ENCODE measurements around the gene INPP4B. TPM values are rescaled to one million over a fixed set of nuclear protein-coding genes. Genes with fewer than 3 reads are reported as not detected.
A peak's percentile ranks its signal among the peaks of the same experiment; 100 is the strongest.
"Not testable (repeated sequence)": the region's sequence is repeated elsewhere in the genome, so short reads cannot be mapped to it uniquely, and the experiment has no call there.

INPP4B gene
- total and polyA plus RNA-seq, 3 donors from 2014 or later, result 23.2 to 64.5 (median 55.2) TPM

DNA sequence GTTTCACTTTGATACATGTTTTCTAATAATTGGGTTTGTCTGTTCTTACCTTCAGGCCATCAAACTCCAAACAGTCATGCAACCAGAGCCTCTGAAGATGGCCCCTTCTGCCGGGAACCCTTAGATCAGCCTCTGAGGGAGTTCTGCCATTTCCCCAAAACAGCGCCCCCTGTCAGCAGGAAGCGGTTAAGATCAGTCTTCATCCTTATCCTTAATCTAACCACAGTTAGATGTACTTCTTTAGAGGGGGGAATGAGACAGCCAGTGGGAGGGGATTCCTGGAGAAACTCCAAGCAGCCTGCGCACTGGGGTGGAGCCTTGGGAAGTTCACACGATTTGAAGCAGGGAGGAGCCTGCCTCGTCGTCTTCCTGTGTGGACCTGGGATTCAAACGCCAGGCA lies 185.4 kb downstream of the INPP4B start:
- TF ChIP-seq, protein P1, sequence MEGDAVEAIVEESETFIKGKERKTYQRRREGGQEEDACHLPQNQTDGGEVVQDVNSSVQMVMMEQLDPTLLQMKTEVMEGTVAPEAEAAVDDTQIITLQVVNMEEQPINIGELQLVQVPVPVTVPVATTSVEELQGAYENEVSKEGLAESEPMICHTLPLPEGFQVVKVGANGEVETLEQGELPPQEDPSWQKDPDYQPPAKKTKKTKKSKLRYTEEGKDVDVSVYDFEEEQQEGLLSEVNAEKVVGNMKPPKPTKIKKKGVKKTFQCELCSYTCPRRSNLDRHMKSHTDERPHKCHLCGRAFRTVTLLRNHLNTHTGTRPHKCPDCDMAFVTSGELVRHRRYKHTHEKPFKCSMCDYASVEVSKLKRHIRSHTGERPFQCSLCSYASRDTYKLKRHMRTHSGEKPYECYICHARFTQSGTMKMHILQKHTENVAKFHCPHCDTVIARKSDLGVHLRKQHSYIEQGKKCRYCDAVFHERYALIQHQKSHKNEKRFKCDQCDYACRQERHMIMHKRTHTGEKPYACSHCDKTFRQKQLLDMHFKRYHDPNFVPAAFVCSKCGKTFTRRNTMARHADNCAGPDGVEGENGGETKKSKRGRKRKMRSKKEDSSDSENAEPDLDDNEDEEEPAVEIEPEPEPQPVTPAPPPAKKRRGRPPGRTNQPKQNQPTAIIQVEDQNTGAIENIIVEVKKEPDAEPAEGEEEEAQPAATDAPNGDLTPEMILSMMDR (IDR thresholded peaks at IDR 0.05), result no peak
- TF ChIP-seq POLR2A (IDR thresholded peaks at IDR 0.05), result no peak
- WGBS, 2 donors, result 64 to 65% methylated on average over 8 of the region's 8 CpGs
- no peaks in the 10 kb centered on the region for H3K36me3 ChIP-seq (ENCODE audit: low read depth, missing control alignments)
- no peaks in the 10 kb centered on the region for H3K9me3 ChIP-seq
- H3K4me1 ChIP-seq, result no peaks in the 10 kb centered on the region
- H3K27ac ChIP-seq, result no peak overlapping the region
- no peaks in the 10 kb centered on the region for H3K27me3 ChIP-seq
- H3K4me3 ChIP-seq, result no peak overlapping the region
- intact Hi-C loops (cut with DNase I; ENCODE audit: low total_unique reads), result no loop called here
- DNase-seq, result peak; percentile 26

DNA sequence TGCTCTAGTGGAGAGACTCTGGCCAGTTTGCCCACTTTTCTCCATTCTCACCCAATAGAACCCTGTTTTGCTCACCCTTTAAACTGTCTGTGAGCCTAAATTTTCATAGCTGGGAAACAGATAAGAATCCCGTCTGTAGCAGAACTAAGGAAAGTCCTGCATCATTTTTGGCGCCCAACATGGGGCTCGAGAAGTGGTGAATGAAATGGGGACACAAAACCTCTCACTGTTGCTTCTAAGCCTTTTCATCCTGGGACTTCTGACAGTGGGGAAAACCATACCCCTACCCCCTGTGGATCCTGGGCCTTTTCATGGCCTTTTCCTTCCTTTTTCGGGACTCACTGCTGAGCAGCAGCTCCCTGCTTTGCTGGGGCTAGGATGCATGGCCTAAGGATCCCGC lies 189.9 kb downstream of the INPP4B start:
- H3K9me3 ChIP-seq, result no peaks in the 10 kb centered on the region
- no peak for TF ChIP-seq POLR2A (IDR thresholded peaks at IDR 0.05)
- no peak overlapping the region for H3K27ac ChIP-seq
- 87 to 91% methylated on average over 5 of the region's 5 CpGs for WGBS, 2 donors
- H3K4me1 ChIP-seq, result no peaks in the 10 kb centered on the region
- H3K4me3 ChIP-seq, result no peak overlapping the region
- DNase-seq, result no peak
- intact Hi-C loops (cut with DNase I; ENCODE audit: low total_unique reads), result no loop called here
- no peaks in the 10 kb centered on the region for H3K36me3 ChIP-seq (ENCODE audit: low read depth, missing control alignments)
- no peaks in the 10 kb centered on the region for H3K27me3 ChIP-seq

DNA sequence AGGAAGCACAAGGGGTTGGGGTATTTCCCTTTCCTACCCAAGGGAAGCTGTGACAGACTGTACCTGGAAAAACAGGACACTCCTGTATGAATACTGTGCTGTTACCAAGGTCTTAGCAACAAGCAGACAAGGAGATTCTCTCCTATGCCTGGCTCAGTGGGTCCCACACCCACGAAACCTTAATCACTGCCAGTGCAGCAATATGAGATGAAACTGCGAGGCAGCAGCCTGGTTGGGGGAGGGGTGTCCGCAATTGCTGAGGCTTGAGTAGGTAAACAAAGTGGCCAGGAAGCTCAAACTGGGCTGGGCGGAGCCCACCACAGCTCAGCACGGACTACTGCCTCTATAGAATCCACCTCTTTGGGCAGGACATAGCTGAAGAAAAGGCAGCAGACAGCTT lies 197.7 kb downstream of the INPP4B start:
- no peak overlapping the region for H3K4me3 ChIP-seq
- DNase-seq, result no peak
- H3K36me3 ChIP-seq (ENCODE audit: low read depth, missing control alignments), result no peaks in the 10 kb centered on the region
- TF ChIP-seq, protein P1 (IDR thresholded peaks at IDR 0.05), result no peak
- no peak for TF ChIP-seq POLR2A (IDR thresholded peaks at IDR 0.05)
- H3K27me3 ChIP-seq, result no peaks in the 10 kb centered on the region
- no peak overlapping the region for H3K27ac ChIP-seq
- 77 to 93% methylated on average over 2 to 5 of the region's 5 CpGs for WGBS, 2 donors
- H3K4me1 ChIP-seq, result no peaks in the 10 kb centered on the region
- intact Hi-C loops (cut with DNase I; ENCODE audit: low total_unique reads), result no loop called here
- H3K9me3 ChIP-seq, result no peaks in the 10 kb centered on the region

DNA sequence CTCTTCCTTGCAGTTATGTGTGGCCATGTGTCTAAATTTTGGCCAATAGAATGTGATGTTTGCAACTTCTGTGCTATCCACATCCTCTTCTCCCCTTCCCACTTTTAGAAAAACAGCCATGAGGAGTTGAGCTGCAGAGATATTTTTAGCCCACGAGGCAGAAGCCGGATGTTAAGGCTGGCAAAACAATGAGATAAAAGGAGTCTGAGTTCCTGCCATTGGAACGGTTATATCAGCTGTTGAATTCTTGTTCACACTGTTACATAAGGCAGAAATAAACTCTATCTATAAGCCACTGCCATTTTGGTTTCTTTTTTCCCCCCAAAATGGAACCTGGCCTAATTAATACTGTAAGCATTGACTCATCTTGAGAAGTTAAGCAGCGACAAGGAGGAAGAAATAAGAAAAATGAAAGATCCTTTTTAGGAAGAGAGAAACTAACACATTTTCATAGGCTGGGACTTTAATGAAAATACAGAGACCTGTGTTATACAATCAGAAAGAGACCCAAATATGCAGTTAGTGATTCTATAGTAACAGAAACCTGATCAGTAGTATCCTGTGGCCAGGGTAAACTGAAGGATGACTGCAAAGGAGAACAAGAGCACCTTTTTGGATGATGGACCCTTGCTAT lies 200.5 kb downstream of the INPP4B start:
- Histone ChIP-seq H3K9me3 (no peaks in the 10 kb centered on the region), H3K27me3 (no peaks in the 10 kb centered on the region), H3K4me1 (no peaks in the 10 kb centered on the region), H3K4me3 (no peak overlapping the region), H3K27ac (no peak overlapping the region), H3K36me3 (ENCODE audit: low read depth, missing control alignments) (no peaks in the 10 kb centered on the region)
- DNase-seq, result no peak
- 29 to 33% methylated on average over 4 of the region's 4 CpGs for WGBS, 2 donors
- intact Hi-C loops (cut with DNase I; ENCODE audit: low total_unique reads), result no loop called here
- TF ChIP-seq, protein P1 (IDR thresholded peaks at IDR 0.05), result no peak
- no peak for TF ChIP-seq POLR2A (IDR thresholded peaks at IDR 0.05)

DNA sequence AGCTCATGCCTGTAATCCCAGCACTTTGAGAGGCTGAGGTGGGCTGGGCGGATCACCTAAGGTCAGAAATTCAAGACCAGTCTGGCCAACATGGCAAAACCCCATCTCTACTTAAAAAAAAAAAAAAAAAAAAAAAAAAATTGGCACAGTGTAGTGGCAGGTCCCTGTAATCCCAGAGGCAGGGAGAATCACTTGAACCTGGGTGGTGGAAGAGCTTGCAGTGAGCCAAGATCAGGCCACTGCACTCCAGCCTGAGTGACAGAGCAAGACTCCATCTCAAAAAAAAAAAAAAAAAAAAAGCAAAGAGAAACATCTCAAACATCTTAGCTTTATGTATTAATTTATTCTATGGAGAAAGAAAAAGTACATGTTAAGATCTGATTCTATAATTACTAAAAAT lies 201.5 kb downstream of the INPP4B start:
- H3K27me3 ChIP-seq; H3K36me3 ChIP-seq (ENCODE audit: low read depth, missing control alignments); intact Hi-C loops (cut with DNase I; ENCODE audit: low total_unique reads); H3K4me3 ChIP-seq; H3K9me3 ChIP-seq; DNase-seq; H3K27ac ChIP-seq; H3K4me1 ChIP-seq: not testable (repeated sequence)
- WGBS, 2 donors, result 80 to 89% methylated on average over 1 of the region's 1 CpG

DNA sequence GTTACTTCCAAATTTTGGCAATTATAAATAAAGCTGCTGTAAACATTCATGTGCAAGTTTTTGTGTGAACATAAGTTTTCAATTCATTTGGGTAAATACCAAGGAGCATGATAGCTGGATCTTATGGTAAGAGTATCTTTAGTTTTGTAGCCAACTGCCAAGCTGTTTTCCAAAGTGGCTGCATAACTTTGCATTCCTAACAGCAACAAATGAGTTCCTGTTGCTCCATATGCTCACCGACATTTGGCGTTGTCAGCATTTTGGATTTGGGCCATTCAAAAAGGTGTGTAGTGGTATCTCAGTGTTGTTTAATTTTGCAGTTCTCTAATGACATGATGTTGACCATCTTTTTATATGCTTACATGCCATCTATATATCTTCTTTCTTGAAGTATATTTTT lies 208.5 kb downstream of the INPP4B start:
- no peak overlapping the region for H3K4me3 ChIP-seq
- H3K27ac ChIP-seq, result no peak overlapping the region
- no peaks in the 10 kb centered on the region for H3K36me3 ChIP-seq (ENCODE audit: low read depth, missing control alignments)
- TF ChIP-seq, protein P1 (IDR thresholded peaks at IDR 0.05), result no peak
- no peak for TF ChIP-seq POLR2A (IDR thresholded peaks at IDR 0.05)
- intact Hi-C loops (cut with DNase I; ENCODE audit: low total_unique reads), result no loop called here
- no peaks in the 10 kb centered on the region for H3K27me3 ChIP-seq
- no peaks in the 10 kb centered on the region for H3K4me1 ChIP-seq
- H3K9me3 ChIP-seq, result no peaks in the 10 kb centered on the region
- WGBS, 2 donors, result 84 to 93% methylated on average over 2 of the region's 2 CpGs
- DNase-seq, result no peak

All from testis (tissue), 3 donors.